H9 (cell line): ENCODE results near the gene FBXO21. TPM values are rescaled to one million over a fixed set of nuclear protein-coding genes. Genes with fewer than 3 reads are reported as not detected.

Experiments
- DNase-seq: peaks from one replicate; pipeline ENCODE4 v3.0.0-alpha.2; 2017
- H2AFZ ChIP-seq: one replicate; pipeline ENCODE4 v1.6.1; 2013; ENCODE audit warnings: mild to moderate bottlenecking, low read length, control low read depth, moderate library complexity
- H2AK5ac ChIP-seq: 2 replicates; pipeline ENCODE4 v1.6.1; 2013; ENCODE audit warnings: low read length, control low read depth, mixed read lengths; ENCODE audit not compliant: insufficient read length
- H2BK120ac ChIP-seq: one replicate; pipeline ENCODE4 v1.6.1; 2013; ENCODE audit warnings: low read depth, mild to moderate bottlenecking, low read length, control low read depth, inconsistent platforms; ENCODE audit not compliant: poor library complexity, severe bottlenecking
- H2BK12ac ChIP-seq: 2 replicates; pipeline ENCODE4 v1.6.1; 2013; ENCODE audit warnings: low read length, control low read depth, mixed read lengths, low read depth; ENCODE audit not compliant: insufficient read length
- H2BK15ac ChIP-seq: 2 replicates; pipeline ENCODE4 v1.6.1; 2013; ENCODE audit warnings: low read depth, low read length, control low read depth
- H2BK20ac ChIP-seq: one replicate; pipeline ENCODE4 v1.6.1; 2013; ENCODE audit warnings: low read depth, mild to moderate bottlenecking, low read length, control low read depth, inconsistent platforms; ENCODE audit not compliant: poor library complexity, severe bottlenecking
- H2BK5ac ChIP-seq: 2 replicates; pipeline ENCODE4 v1.6.1; 2013; ENCODE audit warnings: low read length, control low read depth, mixed read lengths; ENCODE audit not compliant: insufficient read length
- H3K14ac ChIP-seq: 2 replicates; pipeline ENCODE4 v1.6.1; 2013; ENCODE audit warnings: low read length, control low read depth; ENCODE audit not compliant: insufficient read depth
- H3K18ac ChIP-seq: 2 replicates; pipeline ENCODE4 v1.6.1; 2013; ENCODE audit warnings: low read depth, mild to moderate bottlenecking, mixed read lengths, low read length, control low read depth; ENCODE audit not compliant: insufficient read length
- H3K23ac ChIP-seq: 2 replicates; pipeline ENCODE4 v1.6.1; 2013; ENCODE audit warnings: low read length, control low read depth, mixed read lengths, low read depth; ENCODE audit not compliant: insufficient read length
- H3K23me2 ChIP-seq: 2 replicates; pipeline ENCODE4 v1.6.1; 2013; ENCODE audit warnings: low read depth, mild to moderate bottlenecking, mixed read lengths, low read length, control low read depth; ENCODE audit not compliant: insufficient read length, poor library complexity, severe bottlenecking
- H3K27ac ChIP-seq: 2 replicates; pipeline ENCODE4 v1.5.1; 2013; ENCODE audit warnings: low read length, control low read depth, mixed read lengths, low read depth; ENCODE audit not compliant: insufficient read length
- H3K27me3 ChIP-seq: 2 replicates; pipeline ENCODE4 v1.6.1; 2013; ENCODE audit warnings: low read length, control low read depth, inconsistent platforms; ENCODE audit not compliant: insufficient read depth
- H3K4ac ChIP-seq: 2 replicates; pipeline ENCODE4 v1.6.1; 2013; ENCODE audit warnings: low read depth, mild to moderate bottlenecking, control low read depth, inconsistent platforms, low read length, moderate library complexity
- H3K4me1 ChIP-seq: 2 replicates; pipeline ENCODE4 v1.6.1; 2013; ENCODE audit warnings: low read length, control low read depth, inconsistent platforms; ENCODE audit not compliant: insufficient read depth
- H3K4me2 ChIP-seq: 2 replicates; pipeline ENCODE4 v1.6.1; 2013; ENCODE audit warnings: low read length, control low read depth, mixed read lengths; ENCODE audit not compliant: insufficient read length, insufficient read depth
- H3K56ac ChIP-seq: 2 replicates; pipeline ENCODE4 v1.6.1; 2013; ENCODE audit warnings: low read depth, mild to moderate bottlenecking, mixed read lengths, low read length, control low read depth; ENCODE audit not compliant: insufficient read length
- H3K79me1 ChIP-seq: 2 replicates; pipeline ENCODE4 v1.6.1; 2013; ENCODE audit warnings: low read depth, mild to moderate bottlenecking, moderate library complexity, low read length, control low read depth, inconsistent platforms; ENCODE audit not compliant: insufficient read depth, poor library complexity, severe bottlenecking
- H3K79me2 ChIP-seq: 2 replicates; pipeline ENCODE4 v1.6.1; 2013; ENCODE audit warnings: low read length, control low read depth, inconsistent platforms; ENCODE audit not compliant: insufficient read depth
- H3K9ac ChIP-seq: 2 replicates; pipeline ENCODE4 v1.6.1; 2013; ENCODE audit warnings: low read length, control low read depth, mixed read lengths; ENCODE audit not compliant: insufficient read length; ENCODE audit errors: extremely low read depth
- H3K9me3 ChIP-seq: one replicate; pipeline ENCODE4 v1.6.1; 2013; ENCODE audit warnings: low read depth, low read length, inconsistent platforms; ENCODE audit not compliant: control insufficient read depth
- H3T11ph ChIP-seq: one replicate; pipeline ENCODE4 v1.6.1; 2013; ENCODE audit warnings: mild to moderate bottlenecking, low read length, control low read depth, inconsistent platforms
- H4K20me1 ChIP-seq: one replicate; pipeline ENCODE4 v1.6.1; 2013; ENCODE audit not compliant: control insufficient read depth, insufficient read length, insufficient read depth
- H4K5ac ChIP-seq: 2 replicates; pipeline ENCODE4 v1.6.1; 2013; ENCODE audit warnings: low read depth, mild to moderate bottlenecking, mixed read lengths, low read length, control low read depth; ENCODE audit not compliant: insufficient read length
- H4K8ac ChIP-seq: replicated peaks from 2 replicates; pipeline ENCODE4 v1.6.1; 2013; ENCODE audit warnings: low read length, control low read depth, mixed read lengths, low read depth; ENCODE audit not compliant: insufficient read length
- H4K91ac ChIP-seq: 2 replicates; pipeline ENCODE4 v1.6.1; 2013; ENCODE audit warnings: low read depth, mild to moderate bottlenecking, moderate library complexity, mixed read lengths, low read length, control low read depth; ENCODE audit not compliant: insufficient read length
- H3K27ac Mint-ChIP-seq, 3 experiments: 2 replicates in 2 of 3; 3 replicates in 1 of 3; pipeline ENCODE4 v1.8.0; 2020 to 2021; ENCODE audit warnings: mixed read lengths in 3 of 3, mild to moderate bottlenecking in 1 of 3, moderate library complexity in 1 of 3
- H3K27me3 Mint-ChIP-seq: 2 replicates; pipeline ENCODE4 v1.8.0; 2021; ENCODE audit warnings: low read depth, mild to moderate bottlenecking, moderate library complexity, mixed read lengths
- H3K36me3 Mint-ChIP-seq, 3 experiments: 2 replicates in 2 of 3; 3 replicates in 1 of 3; pipeline ENCODE4 v1.8.0; 2020 to 2021; ENCODE audit warnings: low read depth in 3 of 3, mixed read lengths in 3 of 3; ENCODE audit not compliant: insufficient read depth in 1 of 3
- H3K4me1 Mint-ChIP-seq, 2 experiments: 2 replicates each; pipeline ENCODE4 v1.8.0; 2020; ENCODE audit warnings: mixed read lengths in 2 of 2
- H3K4me3 Mint-ChIP-seq, 2 experiments: 2 replicates in 1 of 2; 3 replicates in 1 of 2; pipeline ENCODE4 v1.8.0; 2020 to 2021; ENCODE audit warnings: mild to moderate bottlenecking in 2 of 2, mixed read lengths in 2 of 2, moderate library complexity in 1 of 2
- H3K9me3 Mint-ChIP-seq, 2 experiments: 2 replicates in 1 of 2; 3 replicates in 1 of 2; pipeline ENCODE4 v1.8.0; 2020; ENCODE audit warnings: mild to moderate bottlenecking in 2 of 2, mixed read lengths in 2 of 2, moderate library complexity in 1 of 2
- CTCF ChIP-seq: fragments of 200-600 bp; sonication (generic); conservative IDR thresholded peaks from 3 replicates; pipeline ENCODE4 v1.8.0; 2021; ENCODE audit warnings: antibody characterized with exemption, mild to moderate bottlenecking
- WGBS: extraction: QIAGEN DNeasy Blood & Tissue Kit; methylation state at CpG from one replicate; pipeline ENCODE4 v1.1.7; 2013; ENCODE audit warnings: missing lambda C conversion rate, low lambda C conversion rate, mixed read lengths; ENCODE audit not compliant: insufficient read length; ENCODE audit errors: extremely low coverage; 5-methylcytosine and 5-hydroxymethylcytosine counted together
- total RNA-seq: library from RNA; stranded (reverse); gene quantifications from 2 replicates; pipeline ENCODE4 v1.2.1, GENCODE V29; 2021

FBXO21 gene
- total RNA-seq, 1 experiment from 2014 or later: 58.6 TPM

GRCh38 chr12:117210266-117210918 lies 20.1 kb upstream of the FBXO21 start:
- H4K5ac ChIP-seq: no peak overlapping the region
- no peak overlapping the region for H3K56ac ChIP-seq
- H3K4me1 ChIP-seq: no peaks in the 10 kb centered on the region; the same call in 1 of the 2 replicates
- H3K9me3 Mint-ChIP-seq: no peaks in the 10 kb centered on the region
- H2BK12ac ChIP-seq: no peak overlapping the region
- H3K4me1 Mint-ChIP-seq: peaks cover 13 to 25% of the 10 kb centered on the region in 2 experiments
- no CpG with 5 or more reads among the region's 6 CpGs for WGBS
- H3K4me2 ChIP-seq: no peak overlapping the region
- no peak overlapping the region for H4K8ac ChIP-seq
- H3K36me3 Mint-ChIP-seq: no peaks in the 10 kb centered on the region
- no peak overlapping the region for H2BK15ac ChIP-seq
- no peak overlapping the region for H4K91ac ChIP-seq
- H2AFZ ChIP-seq: no peak overlapping the region
- H3K18ac ChIP-seq: no peak overlapping the region
- H3K23ac ChIP-seq: no peak overlapping the region
- no peaks in the 10 kb centered on the region for H3K9me3 ChIP-seq
- peaks cover 10% of the 10 kb centered on the region for H3K27me3 Mint-ChIP-seq
- no peaks in the 10 kb centered on the region for H3K23me2 ChIP-seq
- H2AK5ac ChIP-seq: no peak overlapping the region
- no peak overlapping the region; a peak in 1 of 5 replicates for H3K4me3 Mint-ChIP-seq
- H3K79me1 ChIP-seq: no peaks in the 10 kb centered on the region
- H2BK20ac ChIP-seq: no peak overlapping the region
- no peak for TF ChIP-seq CTCF
- H3K27ac ChIP-seq: no peak overlapping the region
- no peaks in the 10 kb centered on the region for H3K27me3 ChIP-seq
- no peak overlapping the region for H3K27ac Mint-ChIP-seq
- no peak overlapping the region for H2BK5ac ChIP-seq
- no peak overlapping the region for H3K9ac ChIP-seq
- no peak overlapping the region for H2BK120ac ChIP-seq
- H3K4ac ChIP-seq: no peak overlapping the region
- DNase-seq: no peak
- H4K20me1 ChIP-seq: no peaks in the 10 kb centered on the region
- H3K14ac ChIP-seq: no peak overlapping the region
- no peaks in the 10 kb centered on the region for H3K79me2 ChIP-seq
- H3T11ph ChIP-seq: no peak overlapping the region
